K562 (cell line): ENCODE measurements around the gene PIKFYVE. TPM values are rescaled to one million over a fixed set of nuclear protein-coding genes. Genes with fewer than 3 reads are reported as not detected.

ENCODE experiments used
- ARNT ChIP-seq, 2 experiments: fragments of 450-650 bp; IDR thresholded peaks; 2 replicates each; pipeline ENCODE4 v1.6.1; 2016; ENCODE audit warnings: mild to moderate bottlenecking in 1 of 2
- C11orf30 ChIP-seq: fragments of 450-650 bp; IDR thresholded peaks from 2 replicates; pipeline ENCODE4 v1.6.1; 2016; ENCODE audit warnings: low read depth, mild to moderate bottlenecking
- CBX5 ChIP-seq: IDR thresholded peaks from 2 replicates; pipeline ENCODE4 v1.6.1; 2014; ENCODE audit warnings: low read depth, borderline replicate concordance
- CEBPZ ChIP-seq: fragments of 150-350 bp; IDR thresholded peaks from 2 replicates; pipeline ENCODE4 v1.6.1; 2014; ENCODE audit warnings: low read depth, mild to moderate bottlenecking, low read length, borderline replicate concordance
- CREB3L1 ChIP-seq: fragments of 450-650 bp; IDR thresholded peaks from 2 replicates; pipeline ENCODE4 v1.6.1; 2014; ENCODE audit warnings: low read depth, mild to moderate bottlenecking, moderate library complexity, borderline replicate concordance
- FOS ChIP-seq: IDR thresholded peaks from 3 replicates; pipeline ENCODE4 v1.6.1; 2011; ENCODE audit not compliant: insufficient read length; ENCODE audit errors: extremely low read depth
- GABPA ChIP-seq: fragments of 200-800 bp; sonication (Bioruptor generic); conservative IDR thresholded peaks from 2 replicates; pipeline ENCODE4 v1.6.1; 2016; ENCODE audit warnings: low read depth, missing genetic modification characterization, missing compliant biosample characterization
- JUND ChIP-seq, 2 experiments: IDR thresholded peaks; 2 replicates in 1 of 2; 3 replicates in 1 of 2; pipeline ENCODE4 v1.6.1; 2011; ENCODE audit warnings: borderline replicate concordance in 2 of 2, low read depth in 2 of 2, low read length in 2 of 2, improper control_type of control experiment in 1 of 2, missing biosample characterization in 1 of 2, missing genetic modification characterization in 1 of 2, missing genetic modification reagents in 1 of 2
- KLF1 ChIP-seq: fragments of 450-650 bp; IDR thresholded peaks from 2 replicates; pipeline ENCODE4 v1.6.1; 2016; ENCODE audit warnings: missing genetic modification characterization, missing compliant biosample characterization
- LARP7 ChIP-seq: fragments of 450-650 bp; IDR thresholded peaks from 2 replicates; pipeline ENCODE4 v1.6.1; 2016
- MLLT1 ChIP-seq, 2 experiments: fragments of 450-650 bp; IDR thresholded peaks; 2 replicates each; pipeline ENCODE4 v1.6.1; 2016
- MTA1 ChIP-seq: fragments of 450-650 bp; IDR thresholded peaks from 2 replicates; pipeline ENCODE4 v1.6.1; 2017; ENCODE audit warnings: borderline replicate concordance
- NFE2 ChIP-seq: IDR thresholded peaks from 2 replicates; pipeline ENCODE4 v1.6.1; 2014; ENCODE audit warnings: antibody characterized with exemption, low read depth
- NFRKB ChIP-seq: fragments of 450-650 bp; IDR thresholded peaks from 2 replicates; pipeline ENCODE4 v1.6.1; 2016; ENCODE audit warnings: low read depth
- NR3C1 ChIP-seq: sonication (generic); formaldehyde crosslinking; IDR thresholded peaks from 2 replicates; pipeline ENCODE4 v1.8.1; 2022; ENCODE audit warnings: missing genetic modification reagents
- PHB ChIP-seq: fragments of 250-450 bp; sonication (Bioruptor Pico); IDR thresholded peaks from 2 replicates; pipeline ENCODE4 v1.5.0; 2021
- PHF20 ChIP-seq: fragments of 450-650 bp; IDR thresholded peaks from 2 replicates; pipeline ENCODE4 v1.6.1; 2018; ENCODE audit not compliant: partially characterized antibody
- SETDB1 ChIP-seq: IDR thresholded peaks from one replicate; pipeline ENCODE4 v1.6.1; 2012; ENCODE audit warnings: low read length, control low read depth, inconsistent platforms
- SMARCA4 ChIP-seq: fragments of 450-650 bp; IDR thresholded peaks from 2 replicates; pipeline ENCODE4 v1.6.1; 2016
- TEAD2 ChIP-seq: fragments of 450-650 bp; IDR thresholded peaks from 2 replicates; pipeline ENCODE4 v1.6.1; 2016; ENCODE audit warnings: missing genetic modification characterization, control low read depth, missing compliant biosample characterization
- WHSC1 ChIP-seq: IDR thresholded peaks from one replicate; pipeline ENCODE4 v1.6.1; 2012; ENCODE audit warnings: low read length, control low read depth, inconsistent platforms
- ZNF668 ChIP-seq: fragments of 250-450 bp; sonication (Bioruptor Pico); IDR thresholded peaks from 2 replicates; pipeline ENCODE4 v1.8.0; 2022; ENCODE audit warnings: mild to moderate bottlenecking, inconsistent platforms
- polyA plus RNA-seq, 8 experiments: library from polyadenylated mRNA; depleted of rRNA in 4 of 8; stranded (reverse) in 5 of 8; unstranded in 3 of 8; fragments of >200 nt; fragmentation: Nextera tagmentation in 2 of 8; fragmentation: Illumina TruSeq in 1 of 8; extraction: Ambion mirVana in 2 of 8; extraction: Trizol in 1 of 8; gene quantifications; 2 replicates each; pipeline versions ENCODE4 v1.2.1 to v1.2.3, GENCODE V29; 2011 to 2014; ENCODE audit warnings: inconsistent platforms in 1 of 8, missing spikeins in 1 of 8
- total RNA-seq, 7 experiments: library from RNA; depleted of rRNA in 6 of 7; stranded (reverse); fragments of >200 nt in 6 of 7; fragmentation: Illumina TruSeq in 2 of 7; extraction: Trizol in 2 of 7; gene quantifications; 2 replicates each; pipeline versions ENCODE4 v1.2.1 to v1.2.3, GENCODE V29; 2011 to 2021; ENCODE audit warnings: low replicate concordance in 1 of 7

PIKFYVE gene
- total and polyA plus RNA-seq, 9 of the 15 experiments (the other 6 are each of a cell fraction or from before 2014, with no cell fraction given) = 3.6 to 25.6 (median 16.7) TPM

- peak; percentile 45; the same call in 1 of the 2 replicates for TF ChIP-seq NFE2
- no peak for TF ChIP-seq CBX5
- peak in 1 of 2 experiments; percentile 18; a peak in 1 of 4 replicates for TF ChIP-seq ARNT (IDR thresholded peaks at IDR 0.05)
- 0 out of 2 replicates have a peak, but pooled peaks have one; percentile 8 for TF ChIP-seq MTA1
- peak; percentile 32; the same call in 1 of the 2 replicates for TF ChIP-seq NFRKB
- TF ChIP-seq NR3C1 = no peak
- TF ChIP-seq ZNF668 (CRISPR knock-in tag) = no peak
- no peak for TF ChIP-seq SETDB1
- TF ChIP-seq GABPA = 0 out of 2 replicates have a peak, but pooled peaks have one; percentile 12
- no peak for TF ChIP-seq PHF20
- TF ChIP-seq JUND (IDR thresholded peaks at IDR 0.05; ENCODE audit: borderline replicate concordance, low read depth, low read length) = no peak
- 0 out of 3 replicates have a peak, but pooled peaks have one; percentile 27 for TF ChIP-seq JUND (tag; IDR thresholded peaks at IDR 0.05; ENCODE audit: borderline replicate concordance, low read depth, low read length)
- TF ChIP-seq WHSC1 = no peak
- no peak for TF ChIP-seq PHB (CRISPR knock-in tag)
- TF ChIP-seq CEBPZ = no peak
- peak; percentile 40 to 45; a peak in 1 of 4 replicates for TF ChIP-seq MLLT1 (IDR thresholded peaks at IDR 0.05)
- 0 out of 2 replicates have a peak, but pooled peaks have one; percentile 33 for TF ChIP-seq LARP7
- TF ChIP-seq C11orf30 = peak; percentile 22; the same call in 1 of the 2 replicates
- no peak for TF ChIP-seq FOS
- peak; percentile 32; the same call in 1 of the 2 replicates for TF ChIP-seq SMARCA4
- TF ChIP-seq CREB3L1 = no peak
- no peak for TF ChIP-seq KLF1 (tag)
- TF ChIP-seq TEAD2 (tag) = no peak
These were observed 12.4 kb upstream of the PIKFYVE start (continued) for GRCh38 chr2:208253600-208254117.
